ENCODE data around the gene HOXB4. TPM values are rescaled to one million over a fixed set of nuclear protein-coding genes. Genes with fewer than 3 reads are reported as not detected.

HOXB4 gene
- total RNA-seq, 4 donors from 2014 or later, result 0.42 to 2.9 (median 1.4) TPM

DNA sequence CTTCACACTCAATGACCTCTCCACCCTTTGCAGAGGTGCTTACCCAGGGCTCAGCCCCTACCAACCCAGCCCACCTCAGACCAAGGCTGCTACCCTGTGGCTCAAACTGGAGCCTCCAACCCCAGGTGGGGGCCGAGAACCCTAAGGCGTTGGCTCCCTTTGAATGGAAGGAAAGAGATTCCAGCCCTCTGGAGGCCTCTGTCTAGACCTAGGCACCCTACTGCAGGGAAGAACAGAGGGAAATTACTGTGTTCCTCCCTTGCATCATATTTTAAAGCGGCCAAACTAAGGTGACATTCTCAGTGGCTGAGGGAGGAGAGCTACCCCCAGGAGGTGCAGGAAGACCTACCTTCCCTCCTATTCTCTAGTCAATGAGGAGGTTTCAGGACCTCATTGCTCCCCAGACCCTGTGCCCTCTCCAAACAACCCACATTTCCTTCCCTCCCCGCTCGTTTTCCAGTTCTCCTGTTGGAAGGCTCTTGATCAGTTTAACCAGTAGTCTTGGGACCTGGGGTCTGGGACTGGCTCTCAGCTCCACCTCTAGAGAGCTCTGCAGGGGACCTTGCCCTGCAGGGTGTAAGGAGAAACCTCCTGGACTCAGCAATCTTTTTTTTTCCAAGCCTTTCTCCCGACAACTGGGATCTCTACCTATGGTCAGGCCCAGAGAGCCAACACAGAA, 42.5 kb upstream of the HOXB4 start:
- TF ChIP-seq, protein P1, sequence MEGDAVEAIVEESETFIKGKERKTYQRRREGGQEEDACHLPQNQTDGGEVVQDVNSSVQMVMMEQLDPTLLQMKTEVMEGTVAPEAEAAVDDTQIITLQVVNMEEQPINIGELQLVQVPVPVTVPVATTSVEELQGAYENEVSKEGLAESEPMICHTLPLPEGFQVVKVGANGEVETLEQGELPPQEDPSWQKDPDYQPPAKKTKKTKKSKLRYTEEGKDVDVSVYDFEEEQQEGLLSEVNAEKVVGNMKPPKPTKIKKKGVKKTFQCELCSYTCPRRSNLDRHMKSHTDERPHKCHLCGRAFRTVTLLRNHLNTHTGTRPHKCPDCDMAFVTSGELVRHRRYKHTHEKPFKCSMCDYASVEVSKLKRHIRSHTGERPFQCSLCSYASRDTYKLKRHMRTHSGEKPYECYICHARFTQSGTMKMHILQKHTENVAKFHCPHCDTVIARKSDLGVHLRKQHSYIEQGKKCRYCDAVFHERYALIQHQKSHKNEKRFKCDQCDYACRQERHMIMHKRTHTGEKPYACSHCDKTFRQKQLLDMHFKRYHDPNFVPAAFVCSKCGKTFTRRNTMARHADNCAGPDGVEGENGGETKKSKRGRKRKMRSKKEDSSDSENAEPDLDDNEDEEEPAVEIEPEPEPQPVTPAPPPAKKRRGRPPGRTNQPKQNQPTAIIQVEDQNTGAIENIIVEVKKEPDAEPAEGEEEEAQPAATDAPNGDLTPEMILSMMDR (IDR thresholded peaks at IDR 0.05), result no peak
- no peak for TF ChIP-seq POLR2A (IDR thresholded peaks at IDR 0.05)
- no peak for DNase-seq (ENCODE audit: low spot score in 2 of 2)
- 77 to 79% methylated on average over 6 of the region's 6 CpGs for WGBS, 2 donors
- intact Hi-C loops (cut with DNase I; ENCODE audit: low total_unique reads), result no loop called here
- no peak overlapping the region for H3K4me3 ChIP-seq (ENCODE audit: low read depth, poor library complexity, severe bottlenecking)

DNA sequence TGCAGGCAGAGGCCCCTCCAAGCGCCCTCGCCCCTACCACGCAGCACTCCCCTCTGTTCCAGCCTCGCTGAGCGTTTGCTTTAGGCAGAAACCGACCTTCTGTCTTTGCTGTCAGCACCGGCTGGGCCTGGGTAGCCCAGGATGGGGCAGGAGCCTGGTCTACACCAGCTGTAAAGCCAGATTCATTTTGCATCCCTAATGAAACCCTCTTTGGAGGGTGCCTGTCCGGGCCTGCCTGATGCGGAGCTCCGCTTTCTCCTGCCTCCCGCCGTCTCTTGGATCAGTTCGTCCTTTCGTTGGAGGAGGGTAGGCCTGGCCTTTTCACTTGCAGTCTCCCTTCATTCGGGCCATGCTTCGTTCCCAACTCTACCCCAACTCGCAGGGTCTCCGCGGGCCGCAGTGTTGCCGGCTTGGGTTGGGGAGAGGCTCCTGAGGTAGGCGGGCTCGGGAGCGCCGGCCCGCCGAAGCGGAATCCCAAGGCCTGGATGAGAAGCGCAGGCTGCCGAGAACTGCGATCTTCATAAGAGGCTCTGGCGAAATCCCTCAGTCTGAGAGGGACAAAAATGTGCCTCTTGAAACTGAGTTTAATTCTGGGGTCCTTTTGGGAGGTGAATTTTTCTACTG, 41.8 kb upstream of the HOXB4 start:
- DNase-seq (ENCODE audit: low spot score in 2 of 2), result no peak
- H3K4me3 ChIP-seq (ENCODE audit: low read depth, poor library complexity, severe bottlenecking), result no peak overlapping the region
- TF ChIP-seq POLR2A (IDR thresholded peaks at IDR 0.05), result no peak
- TF ChIP-seq, protein P1 (IDR thresholded peaks at IDR 0.05), result no peak
- intact Hi-C loops (cut with DNase I; ENCODE audit: low total_unique reads), result no loop called here
- WGBS, 2 donors, result 53 to 57% methylated on average over 32 of the region's 32 CpGs

DNA sequence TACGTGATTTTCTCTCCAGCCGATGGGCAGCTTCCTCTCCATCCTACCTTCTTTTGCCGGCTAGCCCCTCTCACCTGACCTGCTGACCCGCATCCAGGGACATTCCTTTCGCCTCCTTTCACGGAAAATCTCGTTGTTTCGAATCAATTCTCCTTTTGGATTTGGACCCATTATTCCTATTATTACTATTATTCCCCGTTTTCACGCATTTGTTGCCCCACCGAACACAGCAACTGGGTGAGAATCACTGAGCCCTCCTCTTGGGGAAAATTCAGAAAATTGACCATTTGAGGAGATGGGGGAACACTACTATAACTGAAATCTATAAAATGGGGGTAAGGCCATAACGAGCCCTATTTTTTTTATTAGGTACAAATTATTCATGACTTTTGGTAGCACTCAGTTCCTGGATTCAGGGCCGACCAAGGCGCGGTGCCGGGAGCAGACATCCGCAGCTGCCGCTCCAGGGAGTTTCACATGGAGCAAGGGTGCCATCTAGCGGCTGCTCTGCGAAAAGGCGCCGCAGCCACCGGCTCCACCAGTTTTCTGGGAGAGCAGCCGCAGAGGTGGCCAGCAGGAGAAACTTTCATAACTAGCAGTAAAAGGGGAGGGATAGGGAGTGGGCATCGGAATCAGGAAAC, 40.2 kb upstream of the HOXB4 start:
- no peak overlapping the region for H3K4me3 ChIP-seq (ENCODE audit: low read depth, poor library complexity, severe bottlenecking)
- DNase-seq (ENCODE audit: low spot score in 2 of 2), result peak; percentile 83 to 98
- WGBS, 2 donors, result 4 to 8% methylated on average over 25 of the region's 25 CpGs
- TF ChIP-seq POLR2A (IDR thresholded peaks at IDR 0.05), result no peak
- TF ChIP-seq, protein P1 (IDR thresholded peaks at IDR 0.05), result peak in 1 of 3 donors; percentile 95
- intact Hi-C loops (cut with DNase I; ENCODE audit: low total_unique reads), result no loop called here

GRCh38 chr17:48617471-48618255, 39.5 kb upstream of the HOXB4 start:
- intact Hi-C loops (cut with DNase I; ENCODE audit: low total_unique reads), result no loop called here
- no peak for DNase-seq (ENCODE audit: low spot score in 2 of 2)
- TF ChIP-seq, protein P1 (IDR thresholded peaks at IDR 0.05), result no peak
- TF ChIP-seq POLR2A (IDR thresholded peaks at IDR 0.05), result no peak
- no peak overlapping the region for H3K4me3 ChIP-seq (ENCODE audit: low read depth, poor library complexity, severe bottlenecking)
- 15 to 20% methylated on average over 28 to 43 of the region's 43 CpGs for WGBS, 2 donors

GRCh38 chr17:48616717-48617470, 38.7 kb upstream of the HOXB4 start:
- TF ChIP-seq, protein P1 (IDR thresholded peaks at IDR 0.05), result no peak
- no peak for TF ChIP-seq POLR2A (IDR thresholded peaks at IDR 0.05)
- intact Hi-C loops (cut with DNase I; ENCODE audit: low total_unique reads), result no loop called here
- H3K4me3 ChIP-seq (ENCODE audit: low read depth, poor library complexity, severe bottlenecking), result no peak overlapping the region
- 40 to 41% methylated on average over 15 of the region's 15 CpGs for WGBS, 2 donors
- no peak for DNase-seq (ENCODE audit: low spot score in 2 of 2)

Measured in lower leg skin (tissue), 4 donors.